Prostate gland (tissue), 2 donors: ENCODE data around the gene JDP2.

Experiments
- POLR2A ChIP-seq: fragments of 450-650 bp; IDR thresholded peaks from one replicate; pipeline ENCODE4 v1.6.1; 2016; ENCODE audit warnings: antibody characterized with exemption, mild to moderate bottlenecking
- TF ChIP-seq, protein P1 (sequence below), 4 experiments: fragments of 200-600 bp in 2 of 4; fragments of 450-650 bp in 2 of 4; sonication (generic) in 2 of 4; IDR thresholded peaks; 1 replicate in 3 of 4; 2 replicates in 1 of 4; pipeline ENCODE4 v1.5.1; 2016 to 2019; ENCODE audit warnings: antibody characterized with exemption in 4 of 4, mild to moderate bottlenecking in 2 of 4, moderate library complexity in 2 of 4

DNA sequence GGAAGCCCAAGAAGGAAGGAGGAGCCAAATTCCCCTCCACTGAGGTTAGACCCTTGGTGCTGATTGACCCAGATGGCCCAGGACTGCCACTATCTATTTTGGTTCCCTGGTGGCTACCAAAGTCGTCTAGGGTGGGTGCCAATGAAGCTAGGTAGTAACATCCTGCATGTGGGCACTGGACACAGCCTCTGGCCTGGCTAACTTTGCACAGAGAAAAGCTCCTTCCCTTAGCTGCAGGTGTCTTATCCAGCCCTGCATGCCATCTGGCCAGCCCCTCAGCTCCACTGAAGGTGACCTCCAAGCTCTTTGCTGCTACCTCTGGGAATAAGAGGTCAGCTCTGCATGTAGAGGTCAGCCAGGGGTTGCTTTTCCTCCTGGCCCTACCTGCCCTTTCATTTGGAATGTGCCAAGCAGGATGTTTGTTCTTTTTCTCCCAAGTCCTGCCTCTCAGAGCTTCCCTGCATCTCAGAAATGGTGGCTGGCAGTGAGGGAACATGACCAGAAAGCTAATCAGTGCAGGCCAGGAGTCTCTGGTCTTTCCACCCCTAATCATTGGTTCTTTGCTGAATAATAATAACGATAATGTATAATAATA is 34.0 kb downstream of the JDP2 start:
- TF ChIP-seq, protein P1, sequence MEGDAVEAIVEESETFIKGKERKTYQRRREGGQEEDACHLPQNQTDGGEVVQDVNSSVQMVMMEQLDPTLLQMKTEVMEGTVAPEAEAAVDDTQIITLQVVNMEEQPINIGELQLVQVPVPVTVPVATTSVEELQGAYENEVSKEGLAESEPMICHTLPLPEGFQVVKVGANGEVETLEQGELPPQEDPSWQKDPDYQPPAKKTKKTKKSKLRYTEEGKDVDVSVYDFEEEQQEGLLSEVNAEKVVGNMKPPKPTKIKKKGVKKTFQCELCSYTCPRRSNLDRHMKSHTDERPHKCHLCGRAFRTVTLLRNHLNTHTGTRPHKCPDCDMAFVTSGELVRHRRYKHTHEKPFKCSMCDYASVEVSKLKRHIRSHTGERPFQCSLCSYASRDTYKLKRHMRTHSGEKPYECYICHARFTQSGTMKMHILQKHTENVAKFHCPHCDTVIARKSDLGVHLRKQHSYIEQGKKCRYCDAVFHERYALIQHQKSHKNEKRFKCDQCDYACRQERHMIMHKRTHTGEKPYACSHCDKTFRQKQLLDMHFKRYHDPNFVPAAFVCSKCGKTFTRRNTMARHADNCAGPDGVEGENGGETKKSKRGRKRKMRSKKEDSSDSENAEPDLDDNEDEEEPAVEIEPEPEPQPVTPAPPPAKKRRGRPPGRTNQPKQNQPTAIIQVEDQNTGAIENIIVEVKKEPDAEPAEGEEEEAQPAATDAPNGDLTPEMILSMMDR (IDR thresholded peaks at IDR 0.05), result no peak
- no peak for TF ChIP-seq POLR2A
